Cardiac muscle cell (in vitro differentiated cells and primary cell): ENCODE results near the gene RNF121. TPM values are rescaled to one million over a fixed set of nuclear protein-coding genes. Genes with fewer than 3 reads are reported as not detected.

Experiments
- DNase-seq, 2 donors: peaks; one replicate each; pipeline versions ENCODE4 v3.0.0 to v3.0.0-alpha.2; 2010 to 2017; ENCODE audit warnings: low read depth in 1 of 2, low spot score in 1 of 2
- H3K27ac ChIP-seq: fragments of 200-600 bp; sonication (generic); 2 replicates; pipeline ENCODE4 v1.5.1; 2016
- H3K27me3 ChIP-seq: fragments of 200-600 bp; sonication (generic); 2 replicates; pipeline ENCODE4 v1.6.0; 2016; ENCODE audit warnings: control low read depth
- H3K36me3 ChIP-seq: fragments of 200-600 bp; sonication (generic); 2 replicates; pipeline ENCODE4 v1.5.1; 2016; ENCODE audit warnings: control low read depth
- H3K4me1 ChIP-seq: fragments of 200-600 bp; sonication (generic); 2 replicates; pipeline ENCODE4 v1.8.1; 2017; ENCODE audit warnings: low read depth, mild to moderate bottlenecking, mixed run types
- H3K4me3 ChIP-seq: fragments of 200-600 bp; sonication (generic); 2 replicates; pipeline ENCODE4 v1.5.1; 2016; ENCODE audit warnings: mild to moderate bottlenecking
- H3K9me3 ChIP-seq: fragments of 200-600 bp; sonication (generic); 2 replicates; pipeline ENCODE4 v1.5.1; 2017; ENCODE audit warnings: low read depth, mild to moderate bottlenecking, control low read depth
- polyA plus RNA-seq: library from polyadenylated mRNA; unstranded; fragments of >200 nt; fragmentation: Nextera tagmentation; extraction: Ambion mirVana; gene quantifications from 2 replicates; pipeline ENCODE4 v1.2.1, GENCODE V29; 2016
- total RNA-seq: library from RNA; depleted of rRNA; stranded (reverse); fragments of >200 nt; gene quantifications from 2 replicates; pipeline ENCODE4 v1.2.3, GENCODE V29; 2016
- TF ChIP-seq, protein P1 (sequence below): IDR thresholded peaks from 2 replicates; pipeline ENCODE4 v1.5.1; 2012; ENCODE audit warnings: low read depth, mild to moderate bottlenecking, low read length

Gene RNF121
- total and polyA plus RNA-seq, 2 experiments from 2014 or later, result 16.2 to 27.7 TPM

DNA sequence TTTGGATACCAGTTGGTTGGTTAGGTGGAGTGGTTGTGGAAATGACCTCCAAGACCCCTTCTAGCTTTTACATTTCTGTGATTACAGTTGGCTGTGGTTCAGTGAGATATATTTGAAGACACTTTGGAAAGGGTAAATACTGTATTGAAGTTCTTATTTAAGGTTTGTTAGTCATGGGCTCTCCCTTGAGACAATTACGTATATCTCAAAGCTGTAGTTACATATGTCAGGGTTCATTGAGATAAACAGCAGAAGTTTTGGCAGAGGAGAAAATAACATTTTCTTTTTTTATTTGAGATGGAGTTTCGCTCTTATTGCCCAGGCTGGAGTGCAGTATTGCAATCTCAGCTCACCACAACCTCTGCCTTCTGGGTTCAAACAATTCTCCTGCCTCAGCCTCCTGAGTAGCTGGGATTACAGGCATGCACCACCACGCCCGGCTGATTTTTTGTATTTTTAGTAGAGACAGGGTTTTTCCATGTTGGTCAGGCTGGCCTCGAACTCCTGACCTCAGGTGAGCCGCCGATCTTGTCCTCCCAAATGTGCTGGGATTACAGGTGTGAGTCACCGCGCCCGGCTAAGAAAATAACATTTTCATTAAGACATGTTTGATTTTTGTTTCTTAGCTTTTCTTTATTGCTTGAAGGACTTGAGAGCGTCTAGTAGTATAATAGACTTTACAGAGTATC is 1.9 kb downstream of the RNF121 start:
- no peak overlapping the region for H3K27ac ChIP-seq
- H3K36me3 ChIP-seq, result no peaks in the 10 kb centered on the region
- no peaks in the 10 kb centered on the region for H3K27me3 ChIP-seq
- DNase-seq, result peak in 1 of 2 donors; percentile 36
- TF ChIP-seq, protein P1, sequence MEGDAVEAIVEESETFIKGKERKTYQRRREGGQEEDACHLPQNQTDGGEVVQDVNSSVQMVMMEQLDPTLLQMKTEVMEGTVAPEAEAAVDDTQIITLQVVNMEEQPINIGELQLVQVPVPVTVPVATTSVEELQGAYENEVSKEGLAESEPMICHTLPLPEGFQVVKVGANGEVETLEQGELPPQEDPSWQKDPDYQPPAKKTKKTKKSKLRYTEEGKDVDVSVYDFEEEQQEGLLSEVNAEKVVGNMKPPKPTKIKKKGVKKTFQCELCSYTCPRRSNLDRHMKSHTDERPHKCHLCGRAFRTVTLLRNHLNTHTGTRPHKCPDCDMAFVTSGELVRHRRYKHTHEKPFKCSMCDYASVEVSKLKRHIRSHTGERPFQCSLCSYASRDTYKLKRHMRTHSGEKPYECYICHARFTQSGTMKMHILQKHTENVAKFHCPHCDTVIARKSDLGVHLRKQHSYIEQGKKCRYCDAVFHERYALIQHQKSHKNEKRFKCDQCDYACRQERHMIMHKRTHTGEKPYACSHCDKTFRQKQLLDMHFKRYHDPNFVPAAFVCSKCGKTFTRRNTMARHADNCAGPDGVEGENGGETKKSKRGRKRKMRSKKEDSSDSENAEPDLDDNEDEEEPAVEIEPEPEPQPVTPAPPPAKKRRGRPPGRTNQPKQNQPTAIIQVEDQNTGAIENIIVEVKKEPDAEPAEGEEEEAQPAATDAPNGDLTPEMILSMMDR, result no peak
- H3K9me3 ChIP-seq, result no peaks in the 10 kb centered on the region
- peaks cover 14% of the 10 kb centered on the region for H3K4me1 ChIP-seq
- H3K4me3 ChIP-seq, result no peak overlapping the region

DNA sequence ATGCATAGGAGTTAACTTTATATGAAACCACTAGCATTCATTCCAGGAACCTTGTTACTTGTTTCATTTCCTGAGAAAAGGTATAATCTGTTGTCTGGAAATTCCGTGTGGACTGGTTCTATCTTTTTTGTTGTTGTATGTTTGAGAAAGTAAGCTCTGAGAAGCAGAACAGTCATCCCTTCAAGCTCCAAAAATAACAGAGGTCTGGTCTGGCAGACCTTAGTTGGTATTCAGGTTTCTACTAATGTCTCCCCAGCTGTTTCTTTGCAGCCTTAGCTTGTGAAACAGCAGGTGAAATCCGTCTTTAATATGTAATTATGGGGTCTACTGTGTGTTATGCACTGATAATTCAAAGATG is 2.4 kb downstream of the RNF121 start:
- Histone ChIP-seq H3K4me3 (no peak overlapping the region), H3K27me3 (no peaks in the 10 kb centered on the region), H3K4me1 (peaks cover 14% of the 10 kb centered on the region)

DNA sequence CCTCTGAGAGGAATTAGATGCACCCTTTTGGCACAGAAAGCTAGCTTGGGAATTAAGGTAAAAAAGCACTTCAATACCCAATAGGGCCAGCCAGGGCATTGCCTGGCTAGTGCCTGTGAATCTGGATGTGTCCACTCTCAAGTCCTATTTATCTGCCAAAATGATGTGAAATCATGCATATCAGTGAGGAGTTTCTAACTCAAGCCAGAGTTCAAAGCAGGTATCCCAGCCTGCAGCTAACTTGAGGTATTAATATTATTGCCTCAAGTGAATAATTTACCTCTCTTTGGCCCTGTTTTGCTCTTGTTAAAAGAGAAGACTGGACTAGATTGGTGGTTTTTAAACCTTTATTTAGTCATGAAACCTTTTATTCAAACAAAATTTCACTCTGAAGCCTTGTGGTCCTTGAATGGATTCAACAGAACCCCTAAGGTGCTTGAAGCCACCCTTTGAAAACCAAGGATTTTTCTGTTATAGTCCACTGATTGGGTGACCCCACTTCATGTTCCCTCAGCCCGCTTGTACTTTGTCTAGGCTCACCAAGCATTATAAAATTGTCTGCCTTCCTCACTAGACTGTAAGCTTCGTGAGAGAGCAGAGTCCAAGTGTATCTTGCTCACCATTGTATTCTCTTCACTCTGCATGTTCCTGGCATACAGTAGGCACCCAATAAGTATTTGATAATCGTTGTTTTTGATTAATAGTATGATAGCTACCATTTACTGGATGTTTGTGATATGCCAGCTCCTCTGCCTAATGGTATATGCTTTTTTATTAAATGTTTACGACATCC is 4.5 kb downstream of the RNF121 start:
- no peaks in the 10 kb centered on the region for H3K9me3 ChIP-seq
- H3K36me3 ChIP-seq, result no peaks in the 10 kb centered on the region
- H3K27me3 ChIP-seq, result no peaks in the 10 kb centered on the region
- H3K27ac ChIP-seq, result no peak overlapping the region
- TF ChIP-seq, protein P1, result no peak
- H3K4me3 ChIP-seq, result no peak overlapping the region
- H3K4me1 ChIP-seq, result peaks cover 9% of the 10 kb centered on the region
- no peak for DNase-seq

More for the DNA sequence above, 2.4 kb downstream of the RNF121 start:
- H3K36me3 ChIP-seq, result no peaks in the 10 kb centered on the region
- TF ChIP-seq, protein P1, result no peak
- no peak overlapping the region for H3K27ac ChIP-seq
- no peak for DNase-seq
- no peaks in the 10 kb centered on the region for H3K9me3 ChIP-seq

DNA sequence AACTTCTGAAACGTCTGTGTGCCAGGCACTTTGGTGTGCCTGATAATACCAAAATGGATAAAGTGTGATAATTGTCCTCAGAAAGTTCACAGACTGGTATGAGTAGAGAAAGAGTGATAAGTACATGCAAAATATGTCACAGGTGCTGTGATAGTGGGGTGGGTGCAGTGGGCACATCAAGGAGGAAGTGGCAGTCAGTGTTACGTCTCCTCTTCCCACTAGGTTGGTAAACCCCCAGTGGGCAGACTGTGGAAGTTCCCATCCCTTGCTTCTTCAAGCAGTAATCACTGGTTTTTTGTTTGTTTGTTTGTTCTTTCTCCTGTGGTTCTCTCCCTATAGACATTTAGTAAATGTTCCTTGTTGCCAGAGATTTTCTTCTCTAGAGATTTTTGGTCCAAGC is 5.4 kb downstream of the RNF121 start:
- Histone ChIP-seq H3K27ac (no peak overlapping the region), H3K36me3 (no peaks in the 10 kb centered on the region), H3K4me1 (peaks cover 9% of the 10 kb centered on the region), H3K9me3 (no peaks in the 10 kb centered on the region), H3K27me3 (no peaks in the 10 kb centered on the region), H3K4me3 (no peak overlapping the region)
- TF ChIP-seq, protein P1, result no peak
- no peak for DNase-seq

DNA sequence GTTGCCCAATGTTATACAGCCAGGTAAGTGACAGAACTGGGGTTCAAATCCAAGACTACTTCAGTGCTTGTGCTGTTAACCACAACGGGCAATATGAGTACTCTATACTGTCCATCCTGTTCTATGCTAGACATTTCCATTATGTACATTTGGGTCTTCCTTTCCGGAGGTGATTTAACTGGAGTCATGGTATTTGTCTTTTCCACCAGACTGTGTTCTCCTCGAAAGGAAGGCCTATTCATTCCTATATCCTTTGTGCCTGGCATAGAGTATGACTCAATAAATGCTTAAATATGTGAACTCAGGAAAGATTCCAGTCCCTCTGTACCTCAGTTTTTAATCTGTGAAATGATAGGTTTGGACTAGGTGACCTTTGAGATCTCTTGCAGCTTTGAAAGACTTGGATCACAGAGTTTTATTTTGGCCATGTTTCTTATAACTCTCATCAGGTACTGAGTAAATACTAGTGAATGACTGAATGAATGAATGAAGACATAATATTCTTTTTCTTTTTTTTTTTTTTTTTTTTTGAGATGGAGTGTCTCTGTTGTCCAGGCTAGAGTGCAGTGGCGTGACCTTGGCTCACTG is 6.6 kb downstream of the RNF121 start:
- TF ChIP-seq, protein P1, result no peak
- no peaks in the 10 kb centered on the region for H3K27me3 ChIP-seq
- no peak for DNase-seq
- H3K27ac ChIP-seq, result no peak overlapping the region
- H3K36me3 ChIP-seq, result no peaks in the 10 kb centered on the region
- H3K9me3 ChIP-seq, result no peaks in the 10 kb centered on the region
- H3K4me3 ChIP-seq, result no peak overlapping the region
- H3K4me1 ChIP-seq, result peaks cover 8% of the 10 kb centered on the region
